HepG2 (cell line): Measurements from ENCODE around the gene PID1. TPM values are rescaled to one million over a fixed set of nuclear protein-coding genes. Genes with fewer than 3 reads are reported as not detected.

Source experiments
- ATAC-seq: fragments of 200-7000 bp; cut with Tn5 transposase; 3 replicates; pipeline ENCODE4 v1.9.1; 2020; ENCODE audit warnings: mild to moderate bottlenecking, moderate library complexity
- BruUV-seq: library from RNA; stranded (reverse); fragments of 400-500 nt; replicated peaks from 2 replicates; lab custom pipeline; 2021; lab: Mats Ljungman, UMichigan
- CTCF ChIA-PET: fragments of 300-600 bp; formaldehyde crosslinking; extraction: SDS; loops from one replicate; lab custom pipeline; 2021; ENCODE audit warnings: low total read pairs, inconsistent platforms, low intra/inter-chr PET ratio; lab: Yijun Ruan, JAX
- POLR2A ChIA-PET: fragments of 350-600 bp; sonication (Branson Sonifier 250); formaldehyde crosslinking; loops from one replicate; lab custom pipeline; 2020; ENCODE audit warnings: antibody characterized with exemption, inconsistent platforms; lab: Yijun Ruan, JAX
- DNase-seq: peaks from one replicate; pipeline ENCODE4 v3.0.0-alpha.2; 2015; ENCODE audit warnings: low spot score
- FAIRE-seq: peaks from 3 replicates; lab custom pipeline; 2011; peaks lifted over from hg19 to GRCh38; lab: Jason Lieb, UNC
- H2AFZ ChIP-seq: one replicate; pipeline ENCODE4 v1.6.1; 2011; ENCODE audit warnings: low read length, inconsistent platforms
- H3K27ac ChIP-seq: fragments of 300-600 bp; 3 replicates; pipeline ENCODE4 v1.8.0; 2011; ENCODE audit warnings: mixed run types, mild to moderate bottlenecking, mixed read lengths, low read length, inconsistent platforms; ENCODE audit not compliant: insufficient read depth; ENCODE audit errors: extremely low read length
- H3K27me3 ChIP-seq, 2 experiments: fragments of 200-600 bp in 1 of 2; 2 replicates in 1 of 2; 3 replicates in 1 of 2; pipeline versions ENCODE4 v1.6.0 to v1.8.0; 2011; ENCODE audit warnings: low read length in 2 of 2, mild to moderate bottlenecking in 2 of 2, moderate library complexity in 2 of 2, inconsistent platforms in 1 of 2; ENCODE audit not compliant: insufficient read depth in 2 of 2, control insufficient read depth in 1 of 2
- H3K36me3 ChIP-seq, 2 experiments: fragments of 200-600 bp in 1 of 2; replicated peaks in 1 of 2; 2 replicates in 1 of 2; 3 replicates in 1 of 2; pipeline versions ENCODE4 v1.5.1 to v1.8.0; 2011; ENCODE audit warnings: low read length in 2 of 2, inconsistent platforms in 1 of 2; ENCODE audit not compliant: insufficient read depth in 2 of 2, control insufficient read depth in 1 of 2
- H3K4me1 ChIP-seq: 2 replicates; pipeline ENCODE4 v1.5.1; 2012; ENCODE audit warnings: low read length, inconsistent platforms; ENCODE audit not compliant: insufficient read depth
- H3K4me2 ChIP-seq: 2 replicates; pipeline ENCODE4 v1.6.0; 2011; ENCODE audit warnings: low read depth, low read length, inconsistent platforms
- H3K4me3 ChIP-seq, 3 experiments: fragments of 200-600 bp in 1 of 3; sonication (generic), shearing (Covaris generic) in 1 of 3; replicated peaks in 1 of 3; 2 replicates each; pipeline ENCODE4 v1.5.1; 2011 to 2016; ENCODE audit warnings: low read length in 3 of 3, inconsistent platforms in 2 of 3, low read depth in 2 of 3, mild to moderate bottlenecking in 2 of 3, control low read depth in 1 of 3, mixed read lengths in 1 of 3; ENCODE audit not compliant: insufficient read depth in 1 of 3
- H3K79me2 ChIP-seq: one replicate; pipeline ENCODE4 v1.6.1; 2011; ENCODE audit warnings: low read length, inconsistent platforms; ENCODE audit not compliant: insufficient read depth
- H3K9ac ChIP-seq: 2 replicates; pipeline ENCODE4 v1.6.0; 2011; ENCODE audit warnings: mild to moderate bottlenecking, low read depth, low read length, inconsistent platforms; ENCODE audit not compliant: insufficient read depth
- H3K9me3 ChIP-seq: 2 replicates; pipeline ENCODE4 v1.5.1; 2012; ENCODE audit warnings: mild to moderate bottlenecking, low read length
- H4K20me1 ChIP-seq: 2 replicates; pipeline ENCODE4 v1.6.0; 2011; ENCODE audit warnings: inconsistent platforms, mild to moderate bottlenecking, low read length, moderate library complexity; ENCODE audit not compliant: insufficient read depth
- ARID3A ChIP-seq: IDR thresholded peaks from 2 replicates; pipeline ENCODE4 v1.6.1; 2012; ENCODE audit warnings: low read depth, low read length, improper control_type of control experiment
- CEBPB ChIP-seq: IDR thresholded peaks from 2 replicates; pipeline ENCODE4 v1.6.1; 2011; ENCODE audit warnings: low read depth, low read length, improper control_type of control experiment, borderline replicate concordance
- HOXA5 ChIP-seq: sonication (generic); formaldehyde crosslinking; IDR thresholded peaks from 2 replicates; pipeline ENCODE4 v1.4.0; 2020; ENCODE audit warnings: missing genetic modification reagents
- KLF15 ChIP-seq: sonication (generic); formaldehyde crosslinking; IDR thresholded peaks from 2 replicates; pipeline ENCODE4 v1.8.1; 2023; ENCODE audit warnings: borderline replicate concordance, mild to moderate bottlenecking, inconsistent platforms, missing genetic modification reagents, mixed read lengths
- SMARCC2 ChIP-seq: fragments of 450-650 bp; IDR thresholded peaks from 2 replicates; pipeline ENCODE4 v1.6.1; 2017; ENCODE audit warnings: antibody characterized with exemption, mild to moderate bottlenecking
- SPEN ChIP-seq: sonication (generic); formaldehyde crosslinking; IDR thresholded peaks from 2 replicates; pipeline ENCODE4 v1.5.1; 2020; ENCODE audit warnings: low read depth, mild to moderate bottlenecking, missing genetic modification reagents
- SRSF1 ChIP-seq: fragments of 200-400 bp; formaldehyde crosslinking; optimal IDR thresholded peaks from 2 replicates; pipeline ENCODE3; 2017; ENCODE audit warnings: mild to moderate bottlenecking, low read depth, low read length, moderate library complexity
- ZFP36 ChIP-seq: fragments of 150-350 bp; IDR thresholded peaks from 2 replicates; pipeline ENCODE4 v1.6.1; 2018; ENCODE audit warnings: borderline replicate concordance, low read length, low read depth; ENCODE audit not compliant: partially characterized antibody
- ZIK1 ChIP-seq: sonication (generic); formaldehyde crosslinking; IDR thresholded peaks from 2 replicates; pipeline ENCODE4 v1.5.0; 2020; ENCODE audit warnings: mild to moderate bottlenecking, low read depth, missing genetic modification reagents, borderline replicate concordance
- ZKSCAN5 ChIP-seq: sonication (generic); formaldehyde crosslinking; IDR thresholded peaks from 2 replicates; pipeline ENCODE4 v1.5.1; 2020; ENCODE audit warnings: mild to moderate bottlenecking, missing genetic modification reagents
- ZNF275 ChIP-seq: sonication (generic); formaldehyde crosslinking; IDR thresholded peaks from 2 replicates; pipeline ENCODE4 v1.8.0; 2022; ENCODE audit warnings: missing genetic modification reagents, mild to moderate bottlenecking, inconsistent platforms, borderline replicate concordance
- ZNF329 ChIP-seq: sonication (generic); formaldehyde crosslinking; IDR thresholded peaks from 2 replicates; pipeline ENCODE4 v1.9.0; 2021; ENCODE audit warnings: low read depth, mild to moderate bottlenecking, missing genetic modification reagents
- ZNF431 ChIP-seq: sonication (generic); formaldehyde crosslinking; IDR thresholded peaks from 2 replicates; pipeline ENCODE4 v1.9.0; 2022; ENCODE audit warnings: missing genetic modification reagents, low read depth, mild to moderate bottlenecking, borderline replicate concordance
- ZNF501 ChIP-seq: sonication (generic); formaldehyde crosslinking; IDR thresholded peaks from 2 replicates; pipeline ENCODE4 v1.5.1; 2020; ENCODE audit warnings: mild to moderate bottlenecking, moderate library complexity, missing genetic modification reagents
- ZNF546 ChIP-seq: sonication (generic); formaldehyde crosslinking; conservative IDR thresholded peaks from 2 replicates; pipeline ENCODE4 v1.8.1; 2023; ENCODE audit warnings: mild to moderate bottlenecking, missing genetic modification reagents
- ZNF558 ChIP-seq: sonication (generic); formaldehyde crosslinking; IDR thresholded peaks from 2 replicates; pipeline ENCODE4 v1.9.0; 2022; ENCODE audit warnings: mild to moderate bottlenecking, missing genetic modification reagents, borderline replicate concordance
- ZNF609 ChIP-seq: sonication (generic); formaldehyde crosslinking; IDR thresholded peaks from 2 replicates; pipeline ENCODE4 v1.4.0; 2020; ENCODE audit warnings: mild to moderate bottlenecking, missing genetic modification reagents, borderline replicate concordance
- in situ Hi-C: cut with HindIII; loops from 2 replicates; pipeline ENCODE4 v1.10.0; 2017; ENCODE audit warnings: low pct_unique_long_range_greater_than_20kb; ENCODE audit not compliant: extremely low pct_ligation_motif_present
- intact Hi-C: fragments of 100-400 bp; cut with micrococcal nuclease; formaldehyde crosslinking; loops from one replicate; pipeline ENCODE4 v1.10.0; 2022; ENCODE audit not compliant: unreplicated experiment
- polyA plus RNA-seq, 8 experiments: library from polyadenylated mRNA; depleted of rRNA in 3 of 8; stranded (reverse) in 7 of 8; unstranded in 1 of 8; fragments of >200 nt; fragmentation: Illumina TruSeq in 4 of 8; extraction: Trizol in 4 of 8; gene quantifications; 2 replicates each; pipeline versions ENCODE4 v1.2.1 to v1.2.3, GENCODE V29; 2011 to 2016; ENCODE audit warnings: low read depth in 4 of 8, missing spikeins in 1 of 8, mixed read lengths in 1 of 8; ENCODE audit not compliant: insufficient read depth in 1 of 8
- total RNA-seq, 5 experiments: library from RNA; depleted of rRNA; stranded (reverse); fragments of >200 nt; fragmentation: Illumina TruSeq; extraction: Trizol; gene quantifications; 2 replicates each; pipeline ENCODE4 v1.2.3, GENCODE V29; 2016; ENCODE audit warnings: low read depth in 1 of 5

The PID1 gene
- total and polyA plus RNA-seq, 2 of the 13 experiments (the other 11 are each of a cell fraction or from before 2014, with no cell fraction given) = 0.15 to 0.18 TPM

GRCh38 chr2:229275506-229275905, 4.4 kb upstream of the PID1 start:
- H3K27ac ChIP-seq = no peak overlapping the region
- H3K36me3 ChIP-seq = no peaks in the 10 kb centered on the region
- no peak for ATAC-seq
- H2AFZ ChIP-seq = no peak overlapping the region
- H3K79me2 ChIP-seq = no peaks in the 10 kb centered on the region
- H3K9ac ChIP-seq = no peak overlapping the region
- ChIA-PET CTCF (no interaction called here), POLR2A (no interaction called here)
- no peak for FAIRE-seq
- no peak for DNase-seq
- peaks cover 0 to 15% of the 10 kb centered on the region in 2 experiments; a peak in 1 of 5 replicates for H3K27me3 ChIP-seq
- BruUV-seq = no TSS peak
- H3K4me3 ChIP-seq = no peak overlapping the region
- H3K4me1 ChIP-seq = no peaks in the 10 kb centered on the region
- no peak overlapping the region for H3K4me2 ChIP-seq
- in situ Hi-C loops = no loop called here
- H4K20me1 ChIP-seq = no peaks in the 10 kb centered on the region
- H3K9me3 ChIP-seq = no peaks in the 10 kb centered on the region
- intact Hi-C loops = no loop called here
- TF ChIP-seq HOXA5 (CRISPR knock-in tag) (no peak), ZIK1 (CRISPR knock-in tag) (no peak), ARID3A (no peak), ZNF329 (CRISPR knock-in tag) (no peak), KLF15 (no peak), SRSF1 (no peak), ZNF609 (CRISPR knock-in tag) (no peak), ZFP36 (no peak), ZNF431 (CRISPR knock-in tag) (no peak), SPEN (CRISPR knock-in tag) (no peak), ZNF546 (CRISPR knock-in tag) (no peak), CEBPB (no peak), SMARCC2 (no peak), ZKSCAN5 (no peak), ZNF275 (no peak), ZNF558 (CRISPR knock-in tag) (no peak), ZNF501 (CRISPR knock-in tag) (no peak)
